MM.1S (cell line): Measurements from ENCODE around the gene FRK.

ENCODE experiments used
- DNase-seq: peaks from one replicate; pipeline ENCODE4 v3.0.0-alpha.2; 2015
- H2AFZ ChIP-seq: fragments of 300-600 bp; sonication (generic); 2 replicates; pipeline ENCODE4 v1.6.0; 2016; ENCODE audit warnings: antibody characterized with exemption, low read length
- H3F3A ChIP-seq: fragments of 300-600 bp; sonication (generic); 2 replicates; pipeline ENCODE4 v1.6.1; 2016; ENCODE audit warnings: mild to moderate bottlenecking, antibody characterized with exemption, low read length, moderate library complexity, mixed read lengths; ENCODE audit not compliant: insufficient read depth
- H3K27ac ChIP-seq: fragments of 300-600 bp; sonication (generic); 2 replicates; pipeline ENCODE4 v1.5.1; 2016; ENCODE audit warnings: mild to moderate bottlenecking, low read length
- H3K27me3 ChIP-seq: fragments of 300-600 bp; sonication (generic); replicated peaks from 2 replicates; pipeline ENCODE4 v1.6.0; 2016; ENCODE audit warnings: low read length; ENCODE audit not compliant: insufficient read depth
- H3K36me3 ChIP-seq: fragments of 300-600 bp; sonication (generic); replicated peaks from 2 replicates; pipeline ENCODE4 v1.6.1; 2016; ENCODE audit warnings: mild to moderate bottlenecking, low read length, mixed read lengths; ENCODE audit not compliant: insufficient read depth
- H3K4me1 ChIP-seq: fragments of 300-600 bp; sonication (generic); 2 replicates; pipeline ENCODE4 v1.6.1; 2016; ENCODE audit warnings: low read length, mixed read lengths
- H3K4me2 ChIP-seq: fragments of 300-600 bp; sonication (generic); 2 replicates; pipeline ENCODE4 v1.6.0; 2016; ENCODE audit warnings: low read depth, low read length
- H3K4me3 ChIP-seq: fragments of 300-600 bp; sonication (generic); 2 replicates; pipeline ENCODE4 v1.5.1; 2016; ENCODE audit warnings: low read length, mixed read lengths
- H3K79me2 ChIP-seq: fragments of 300-600 bp; sonication (generic); 2 replicates; pipeline ENCODE4 v1.6.1; 2016; ENCODE audit warnings: mixed run types, low read length, mixed read lengths
- H3K9ac ChIP-seq: fragments of 300-600 bp; sonication (generic); 2 replicates; pipeline ENCODE4 v1.6.1; 2016; ENCODE audit warnings: low read length, mixed read lengths
- H3K9me2 ChIP-seq: fragments of 300-600 bp; sonication (generic); replicated peaks from 2 replicates; pipeline ENCODE4 v1.6.1; 2016; ENCODE audit warnings: mild to moderate bottlenecking, low read length, mixed read lengths; ENCODE audit not compliant: insufficient read depth
- H3K9me3 ChIP-seq: fragments of 300-600 bp; sonication (generic); replicated peaks from 2 replicates; pipeline ENCODE4 v1.6.1; 2016; ENCODE audit warnings: mild to moderate bottlenecking, low read length, mixed read lengths; ENCODE audit not compliant: insufficient read depth
- H4K20me1 ChIP-seq: fragments of 300-600 bp; sonication (generic); 2 replicates; pipeline ENCODE4 v1.6.1; 2016; ENCODE audit warnings: mild to moderate bottlenecking, low read length, moderate library complexity, mixed read lengths; ENCODE audit not compliant: insufficient read depth
- EZH2 ChIP-seq: fragments of 300-600 bp; sonication (generic); optimal IDR thresholded peaks from 2 replicates; pipeline ENCODE3; 2017; ENCODE audit warnings: low read depth, mild to moderate bottlenecking, antibody characterized with exemption, low read length, mixed read lengths
- EZH2phosphoT487 ChIP-seq: fragments of 300-600 bp; sonication (generic); IDR thresholded peaks from 2 replicates; pipeline ENCODE4 v1.6.1; 2018; ENCODE audit warnings: antibody characterized with exemption, low read length
- TF ChIP-seq, protein P1 (sequence below): fragments of 300-600 bp; sonication (generic); IDR thresholded peaks from 2 replicates; pipeline ENCODE4 v1.5.1; 2016; ENCODE audit warnings: antibody characterized with exemption, low read length, mixed read lengths

The FRK gene

DNA sequence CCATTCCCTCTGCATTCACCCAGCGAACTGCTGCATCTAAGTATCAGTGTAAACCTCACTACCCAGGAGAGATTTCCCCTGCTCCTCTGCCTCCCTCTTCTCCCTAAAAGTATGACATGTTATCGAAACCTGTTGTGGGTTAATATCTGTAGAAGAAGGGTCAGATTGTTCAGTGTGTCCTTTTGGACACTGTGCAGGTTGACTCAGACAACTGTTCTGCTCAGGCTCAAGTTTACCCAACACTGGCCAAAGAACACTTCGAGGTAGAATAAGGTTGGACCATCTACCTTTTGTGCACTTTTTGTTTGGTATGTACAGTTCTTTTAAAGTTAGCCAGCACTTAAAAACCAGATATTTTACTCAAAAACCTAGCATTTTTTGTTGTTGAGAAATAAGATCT lies 44.6 kb upstream of the FRK start:
- no peaks in the 10 kb centered on the region for H3K27me3 ChIP-seq
- H3K9me3 ChIP-seq, result no peaks in the 10 kb centered on the region
- no peak overlapping the region for H3K9ac ChIP-seq
- no peak for DNase-seq
- no peaks in the 10 kb centered on the region for H3K9me2 ChIP-seq
- TF ChIP-seq EZH2phosphoT487, result no peak
- TF ChIP-seq, protein P1, sequence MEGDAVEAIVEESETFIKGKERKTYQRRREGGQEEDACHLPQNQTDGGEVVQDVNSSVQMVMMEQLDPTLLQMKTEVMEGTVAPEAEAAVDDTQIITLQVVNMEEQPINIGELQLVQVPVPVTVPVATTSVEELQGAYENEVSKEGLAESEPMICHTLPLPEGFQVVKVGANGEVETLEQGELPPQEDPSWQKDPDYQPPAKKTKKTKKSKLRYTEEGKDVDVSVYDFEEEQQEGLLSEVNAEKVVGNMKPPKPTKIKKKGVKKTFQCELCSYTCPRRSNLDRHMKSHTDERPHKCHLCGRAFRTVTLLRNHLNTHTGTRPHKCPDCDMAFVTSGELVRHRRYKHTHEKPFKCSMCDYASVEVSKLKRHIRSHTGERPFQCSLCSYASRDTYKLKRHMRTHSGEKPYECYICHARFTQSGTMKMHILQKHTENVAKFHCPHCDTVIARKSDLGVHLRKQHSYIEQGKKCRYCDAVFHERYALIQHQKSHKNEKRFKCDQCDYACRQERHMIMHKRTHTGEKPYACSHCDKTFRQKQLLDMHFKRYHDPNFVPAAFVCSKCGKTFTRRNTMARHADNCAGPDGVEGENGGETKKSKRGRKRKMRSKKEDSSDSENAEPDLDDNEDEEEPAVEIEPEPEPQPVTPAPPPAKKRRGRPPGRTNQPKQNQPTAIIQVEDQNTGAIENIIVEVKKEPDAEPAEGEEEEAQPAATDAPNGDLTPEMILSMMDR, result no peak
- TF ChIP-seq EZH2, result no peak
- no peak overlapping the region for H3K27ac ChIP-seq
- H3K36me3 ChIP-seq, result no peaks in the 10 kb centered on the region; the same call in 1 of the 2 replicates
- H4K20me1 ChIP-seq, result no peaks in the 10 kb centered on the region
- no peak overlapping the region for H3K4me3 ChIP-seq
- peaks cover 21% of the 10 kb centered on the region for H3K79me2 ChIP-seq
- no peak overlapping the region for H2AFZ ChIP-seq
- H3F3A ChIP-seq, result peaks cover 9% of the 10 kb centered on the region; the same call in 1 of the 2 replicates
- no peak overlapping the region for H3K4me2 ChIP-seq
- H3K4me1 ChIP-seq, result peaks cover 6% of the 10 kb centered on the region; the same call in 1 of the 2 replicates

DNA sequence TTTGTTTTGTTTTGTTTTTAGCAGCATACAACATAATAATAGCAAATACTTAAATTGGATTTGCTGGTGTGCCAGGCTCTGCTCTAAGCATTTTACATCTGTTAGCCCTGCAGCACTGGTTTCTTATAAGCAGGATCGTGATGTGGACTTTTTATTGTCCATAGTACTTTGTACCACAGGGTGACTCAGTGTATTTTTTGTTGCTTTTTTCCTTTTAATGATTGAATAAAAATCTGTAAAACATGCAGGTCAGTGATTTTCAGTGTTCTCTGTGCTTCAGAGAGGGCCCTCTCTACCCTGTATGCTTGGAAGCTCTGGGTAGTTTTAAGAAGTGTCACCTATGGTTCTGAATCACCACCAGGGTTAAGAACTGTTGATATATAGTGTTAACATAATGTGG lies 43.9 kb upstream of the FRK start:
- Histone ChIP-seq H3K9me3 (no peaks in the 10 kb centered on the region), H3F3A (peaks cover 12% of the 10 kb centered on the region; the same call in 1 of the 2 replicates), H3K79me2 (peaks cover 21% of the 10 kb centered on the region), H3K27ac (no peak overlapping the region), H3K4me2 (no peak overlapping the region), H2AFZ (no peak overlapping the region), H3K4me3 (no peak overlapping the region), H3K9ac (no peak overlapping the region), H3K4me1 (peaks cover 6% of the 10 kb centered on the region; the same call in 1 of the 2 replicates), H4K20me1 (no peaks in the 10 kb centered on the region), H3K27me3 (no peaks in the 10 kb centered on the region), H3K9me2 (no peaks in the 10 kb centered on the region), H3K36me3 (no peaks in the 10 kb centered on the region; the same call in 1 of the 2 replicates)
- no peak for DNase-seq
- TF ChIP-seq, protein P1, result no peak
- no peak for TF ChIP-seq EZH2
- TF ChIP-seq EZH2phosphoT487, result no peak

DNA sequence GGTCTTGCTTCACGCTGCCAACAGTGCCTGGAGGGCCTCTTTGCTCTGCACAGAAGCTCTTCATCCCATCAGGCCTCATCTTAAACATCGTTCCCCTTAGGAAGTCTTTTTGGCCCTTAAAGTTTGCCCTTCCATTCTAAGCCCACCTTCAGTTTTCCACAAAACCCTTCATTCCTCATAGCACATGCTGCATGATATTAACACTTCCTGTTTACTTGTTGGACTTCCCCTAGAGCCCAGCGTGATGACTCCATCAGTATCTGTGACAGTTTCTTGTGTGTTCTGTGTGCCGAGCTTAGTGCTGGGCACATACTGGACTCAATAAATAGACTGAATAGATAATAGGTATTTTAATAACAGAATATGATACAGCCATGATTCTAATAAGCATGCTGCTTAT lies 42.2 kb upstream of the FRK start:
- Histone ChIP-seq H4K20me1 (no peaks in the 10 kb centered on the region), H3K9me2 (no peaks in the 10 kb centered on the region), H3F3A (peaks cover 12% of the 10 kb centered on the region; the same call in 1 of the 2 replicates), H3K27ac (no peak overlapping the region), H3K79me2 (peaks cover 21% of the 10 kb centered on the region), H3K4me2 (no peak overlapping the region), H3K27me3 (no peaks in the 10 kb centered on the region), H3K9ac (no peak overlapping the region), H3K4me1 (peaks cover 6% of the 10 kb centered on the region; the same call in 1 of the 2 replicates), H3K36me3 (no peaks in the 10 kb centered on the region), H3K4me3 (no peak overlapping the region), H3K9me3 (no peaks in the 10 kb centered on the region), H2AFZ (no peak overlapping the region)
- TF ChIP-seq EZH2phosphoT487, result no peak
- TF ChIP-seq, protein P1, result no peak
- TF ChIP-seq EZH2, result no peak
- no peak for DNase-seq
